HL-60 (cell line): ENCODE measurements around the gene ITCH.

Experiments
- DNase-seq, 2 experiments: peaks; one replicate each; pipeline ENCODE4 v3.0.0-alpha.2; 2010 to 2020; ENCODE audit warnings: low read depth in 1 of 2, low spot score in 1 of 2
- H3K27ac ChIP-seq: fragments of 250-450 bp; sonication (Bioruptor Pico); replicated peaks from 2 replicates; pipeline ENCODE4 v1.5.1; 2020; ENCODE audit warnings: mild to moderate bottlenecking, moderate library complexity
- H3K27me3 ChIP-seq: fragments of 250-450 bp; sonication (Bioruptor Pico); 2 replicates; pipeline ENCODE4 v1.5.1; 2021; ENCODE audit warnings: mild to moderate bottlenecking, moderate library complexity; ENCODE audit not compliant: insufficient read depth, poor library complexity, severe bottlenecking
- H3K4me3 ChIP-seq: replicated peaks from 2 replicates; pipeline ENCODE4 v1.5.1; 2011; ENCODE audit warnings: mild to moderate bottlenecking, control low read depth, low read length; ENCODE audit not compliant: insufficient read depth
- GABPA ChIP-seq: IDR thresholded peaks from 2 replicates; pipeline ENCODE4 v1.6.1; 2012; ENCODE audit warnings: low read depth
- POLR2AphosphoS5 ChIP-seq: IDR thresholded peaks from 2 replicates; pipeline ENCODE4 v1.6.1; 2012; ENCODE audit warnings: low read depth
- SPI1 ChIP-seq: IDR thresholded peaks from 2 replicates; pipeline ENCODE4 v1.6.1; 2012; ENCODE audit warnings: low read depth, mild to moderate bottlenecking, borderline replicate concordance
- TF ChIP-seq, protein P1 (sequence below): IDR thresholded peaks from 2 replicates; pipeline ENCODE4 v1.6.1; 2012; ENCODE audit warnings: low read depth; ENCODE audit not compliant: insufficient replicate concordance
- TF ChIP-seq, protein P2 (sequence below): IDR thresholded peaks from one replicate; pipeline ENCODE4 v1.5.1; 2011; ENCODE audit warnings: low read length, control low read depth, inconsistent platforms; ENCODE audit not compliant: insufficient read depth

ITCH gene

DNA sequence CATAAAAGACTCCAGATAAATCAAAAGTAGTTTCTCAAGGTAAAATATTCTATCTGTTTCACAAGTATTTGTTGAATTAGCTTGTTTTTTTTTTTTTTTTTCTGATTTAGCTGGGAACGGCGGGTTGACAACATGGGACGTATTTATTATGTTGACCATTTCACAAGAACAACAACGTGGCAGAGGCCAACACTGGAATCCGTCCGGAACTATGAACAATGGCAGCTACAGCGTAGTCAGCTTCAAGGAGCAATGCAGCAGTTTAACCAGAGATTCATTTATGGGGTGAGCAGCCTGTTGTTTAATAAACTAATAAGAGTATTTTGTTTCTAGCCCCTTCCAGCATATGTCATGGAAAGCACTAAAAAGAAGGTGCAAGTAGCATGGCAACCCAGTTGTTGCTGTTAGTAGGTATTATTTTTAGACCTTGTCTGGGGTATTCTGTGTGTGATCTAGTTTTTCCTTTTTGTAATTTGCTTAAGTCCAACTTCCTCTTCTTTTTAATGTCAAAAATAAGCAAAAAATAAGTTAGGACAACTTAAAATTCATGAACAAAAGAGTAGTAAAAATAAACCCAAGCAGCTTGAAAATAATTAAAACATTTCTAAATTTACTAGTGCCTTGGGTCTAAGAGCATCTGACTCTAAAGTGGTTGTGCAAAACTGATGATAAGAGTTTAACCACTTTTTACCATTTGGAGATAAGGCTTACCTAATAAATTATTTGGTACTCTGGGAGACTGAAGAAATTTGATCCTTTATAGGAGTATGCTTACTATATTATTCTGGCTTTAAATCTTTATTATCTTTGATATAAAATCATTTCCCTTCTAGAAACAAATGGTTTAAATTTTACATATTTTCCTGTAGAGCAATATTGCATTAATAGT lies 82.3 kb downstream of the ITCH start:
- no peak for DNase-seq
- no peak overlapping the region for H3K27ac ChIP-seq
- H3K27me3 ChIP-seq: no peaks in the 10 kb centered on the region
- H3K4me3 ChIP-seq: no peak overlapping the region
- TF ChIP-seq GABPA: no peak
- TF ChIP-seq SPI1: no peak
- TF ChIP-seq, protein P1, sequence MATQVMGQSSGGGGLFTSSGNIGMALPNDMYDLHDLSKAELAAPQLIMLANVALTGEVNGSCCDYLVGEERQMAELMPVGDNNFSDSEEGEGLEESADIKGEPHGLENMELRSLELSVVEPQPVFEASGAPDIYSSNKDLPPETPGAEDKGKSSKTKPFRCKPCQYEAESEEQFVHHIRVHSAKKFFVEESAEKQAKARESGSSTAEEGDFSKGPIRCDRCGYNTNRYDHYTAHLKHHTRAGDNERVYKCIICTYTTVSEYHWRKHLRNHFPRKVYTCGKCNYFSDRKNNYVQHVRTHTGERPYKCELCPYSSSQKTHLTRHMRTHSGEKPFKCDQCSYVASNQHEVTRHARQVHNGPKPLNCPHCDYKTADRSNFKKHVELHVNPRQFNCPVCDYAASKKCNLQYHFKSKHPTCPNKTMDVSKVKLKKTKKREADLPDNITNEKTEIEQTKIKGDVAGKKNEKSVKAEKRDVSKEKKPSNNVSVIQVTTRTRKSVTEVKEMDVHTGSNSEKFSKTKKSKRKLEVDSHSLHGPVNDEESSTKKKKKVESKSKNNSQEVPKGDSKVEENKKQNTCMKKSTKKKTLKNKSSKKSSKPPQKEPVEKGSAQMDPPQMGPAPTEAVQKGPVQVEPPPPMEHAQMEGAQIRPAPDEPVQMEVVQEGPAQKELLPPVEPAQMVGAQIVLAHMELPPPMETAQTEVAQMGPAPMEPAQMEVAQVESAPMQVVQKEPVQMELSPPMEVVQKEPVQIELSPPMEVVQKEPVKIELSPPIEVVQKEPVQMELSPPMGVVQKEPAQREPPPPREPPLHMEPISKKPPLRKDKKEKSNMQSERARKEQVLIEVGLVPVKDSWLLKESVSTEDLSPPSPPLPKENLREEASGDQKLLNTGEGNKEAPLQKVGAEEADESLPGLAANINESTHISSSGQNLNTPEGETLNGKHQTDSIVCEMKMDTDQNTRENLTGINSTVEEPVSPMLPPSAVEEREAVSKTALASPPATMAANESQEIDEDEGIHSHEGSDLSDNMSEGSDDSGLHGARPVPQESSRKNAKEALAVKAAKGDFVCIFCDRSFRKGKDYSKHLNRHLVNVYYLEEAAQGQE: no peak
- TF ChIP-seq, protein P2, sequence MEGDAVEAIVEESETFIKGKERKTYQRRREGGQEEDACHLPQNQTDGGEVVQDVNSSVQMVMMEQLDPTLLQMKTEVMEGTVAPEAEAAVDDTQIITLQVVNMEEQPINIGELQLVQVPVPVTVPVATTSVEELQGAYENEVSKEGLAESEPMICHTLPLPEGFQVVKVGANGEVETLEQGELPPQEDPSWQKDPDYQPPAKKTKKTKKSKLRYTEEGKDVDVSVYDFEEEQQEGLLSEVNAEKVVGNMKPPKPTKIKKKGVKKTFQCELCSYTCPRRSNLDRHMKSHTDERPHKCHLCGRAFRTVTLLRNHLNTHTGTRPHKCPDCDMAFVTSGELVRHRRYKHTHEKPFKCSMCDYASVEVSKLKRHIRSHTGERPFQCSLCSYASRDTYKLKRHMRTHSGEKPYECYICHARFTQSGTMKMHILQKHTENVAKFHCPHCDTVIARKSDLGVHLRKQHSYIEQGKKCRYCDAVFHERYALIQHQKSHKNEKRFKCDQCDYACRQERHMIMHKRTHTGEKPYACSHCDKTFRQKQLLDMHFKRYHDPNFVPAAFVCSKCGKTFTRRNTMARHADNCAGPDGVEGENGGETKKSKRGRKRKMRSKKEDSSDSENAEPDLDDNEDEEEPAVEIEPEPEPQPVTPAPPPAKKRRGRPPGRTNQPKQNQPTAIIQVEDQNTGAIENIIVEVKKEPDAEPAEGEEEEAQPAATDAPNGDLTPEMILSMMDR: no peak
- TF ChIP-seq POLR2AphosphoS5: no peak

DNA sequence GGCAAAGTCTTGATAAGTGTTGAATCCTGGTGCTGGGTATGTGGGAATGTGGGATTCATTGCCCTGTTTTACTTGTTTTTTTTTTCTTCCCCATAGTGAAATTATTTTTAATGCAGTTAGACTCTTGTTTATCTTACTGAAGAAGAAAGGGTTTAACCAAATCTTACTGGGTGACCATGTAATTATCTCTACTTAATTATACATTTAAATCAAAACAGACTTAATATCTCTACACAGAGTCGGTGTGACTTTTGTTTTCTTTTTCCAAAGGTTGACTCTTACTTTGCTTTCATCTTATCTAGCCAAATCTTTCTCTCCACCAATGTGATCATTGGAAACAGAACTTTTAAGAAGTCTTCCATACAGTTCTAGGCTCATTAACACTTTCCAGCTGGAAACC lies 85.4 kb downstream of the ITCH start:
- Histone ChIP-seq H3K27ac (no peak overlapping the region), H3K4me3 (no peak overlapping the region), H3K27me3 (no peaks in the 10 kb centered on the region)
- no peak for TF ChIP-seq GABPA
- TF ChIP-seq, protein P1: no peak
- no peak for TF ChIP-seq SPI1
- TF ChIP-seq, protein P2: no peak
- no peak for TF ChIP-seq POLR2AphosphoS5
- DNase-seq: no peak

DNA sequence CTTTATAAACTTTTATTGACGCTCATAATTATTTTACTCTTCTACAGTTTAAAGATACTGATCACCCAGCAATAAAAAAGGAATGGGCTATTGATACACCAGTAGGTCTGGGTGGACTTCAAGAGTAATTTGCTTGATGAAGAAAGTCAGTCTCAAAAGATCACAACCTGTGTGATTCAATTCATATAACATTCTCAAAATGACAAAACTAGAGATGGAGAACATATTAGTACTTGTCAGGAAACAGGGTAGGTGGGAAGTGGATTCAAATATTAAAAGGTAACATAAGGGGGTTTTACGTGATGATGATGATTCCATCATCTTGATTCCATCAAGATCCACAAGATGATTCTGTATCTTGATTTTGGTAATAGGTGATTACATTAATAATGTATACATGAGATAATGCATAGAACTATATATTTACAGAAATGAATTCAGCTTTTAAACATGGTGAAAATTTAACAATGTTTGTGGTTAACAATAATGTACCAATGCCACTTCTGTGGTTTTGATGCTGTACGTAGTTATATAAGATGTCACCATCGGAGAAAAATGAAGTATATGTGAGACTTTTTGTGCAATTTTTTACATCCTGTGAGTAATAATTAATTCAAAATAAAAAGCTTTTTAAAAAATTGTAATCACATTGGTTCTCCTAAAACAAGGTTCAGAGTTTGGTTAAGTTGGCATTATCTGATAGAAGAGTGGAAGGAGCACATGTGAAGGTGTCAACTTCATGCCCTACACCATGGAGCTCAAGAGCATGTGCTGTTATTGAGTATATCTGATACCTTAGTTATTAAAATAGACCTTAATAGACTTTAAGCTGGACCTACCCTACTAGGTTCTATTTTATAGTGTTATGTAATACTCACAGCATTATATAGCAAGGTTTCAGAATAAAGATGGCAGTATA lies 86.9 kb downstream of the ITCH start:
- DNase-seq: no peak
- TF ChIP-seq, protein P2: no peak
- TF ChIP-seq GABPA (no peak), POLR2AphosphoS5 (no peak), SPI1 (no peak)
- TF ChIP-seq, protein P1: no peak
- no peak overlapping the region for H3K27ac ChIP-seq
- H3K4me3 ChIP-seq: no peak overlapping the region
- no peaks in the 10 kb centered on the region for H3K27me3 ChIP-seq
